Mononuclear cell (primary cell): ENCODE results near the gene ZNF260. TPM values are rescaled to one million over a fixed set of nuclear protein-coding genes. Genes with fewer than 3 reads are reported as not detected.

Experiments used
- H3K27me3 ChIP-seq: 2 replicates; pipeline ENCODE4 v1.6.0; 2011; ENCODE audit warnings: low read length, control low read depth; ENCODE audit not compliant: insufficient read depth
- H3K4me1 ChIP-seq: 2 replicates; pipeline ENCODE4 v1.5.1; 2011; ENCODE audit warnings: mild to moderate bottlenecking, low read length, control low read depth; ENCODE audit not compliant: insufficient read depth
- H3K4me3 ChIP-seq: 2 replicates; pipeline ENCODE4 v1.5.1; 2011; ENCODE audit warnings: mild to moderate bottlenecking, low read length, moderate library complexity
- H3K9me3 ChIP-seq: 2 replicates; pipeline ENCODE4 v1.5.1; 2011; ENCODE audit warnings: low read depth, mild to moderate bottlenecking, control low read depth, low read length
- total RNA-seq: library from RNA; depleted of rRNA; stranded (reverse); fragments of >200 nt; gene quantifications from one replicate; pipeline ENCODE4 v1.2.3, GENCODE V29; 2012

The ZNF260 gene
- 11.2 TPM for total RNA-seq

DNA sequence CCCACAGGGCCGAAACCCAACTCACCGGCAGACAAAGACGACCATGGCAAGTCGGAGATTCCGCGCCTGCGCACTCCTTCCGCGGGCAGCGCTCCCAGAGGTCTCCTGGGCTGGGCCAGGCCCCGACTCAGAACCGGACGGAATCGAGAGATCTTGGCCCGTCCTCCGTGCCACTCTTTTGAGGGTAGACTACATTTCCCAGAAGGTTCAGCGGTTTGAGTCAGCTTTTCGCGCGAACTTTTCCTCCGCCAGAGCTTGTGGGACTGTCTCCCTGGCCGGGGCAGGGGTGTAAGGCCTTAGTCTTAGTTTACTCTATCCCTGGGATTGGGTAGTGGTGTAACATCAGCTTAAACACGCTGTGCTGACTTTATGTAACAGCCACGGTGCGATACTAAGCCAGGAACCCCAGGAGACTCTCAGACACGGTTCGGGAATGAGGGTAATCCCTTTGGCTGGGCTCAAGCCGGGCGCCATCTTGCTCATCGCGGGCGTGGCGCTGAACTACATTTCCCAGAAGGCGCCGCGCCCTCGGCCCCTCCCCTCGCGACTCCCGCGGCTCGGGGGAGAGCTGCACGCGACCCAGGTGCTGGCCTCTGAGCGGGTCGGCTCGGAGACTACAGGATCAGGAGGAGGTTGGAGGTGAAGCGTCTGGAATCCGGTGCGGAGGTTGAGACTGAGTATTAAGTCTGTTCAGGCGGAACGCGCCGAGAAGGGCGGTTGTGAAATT, at the start of gene ZNF260:
Gene ZNF260 (minus strand): TSS at position 78 of the 727 bp plus-strand sequence. CDS start 13,033 bp downstream, outside the sequence.
- peaks cover 14% of the 10 kb centered on the region for H3K9me3 ChIP-seq
- peaks cover 17% of the 10 kb centered on the region for H3K4me1 ChIP-seq
- peak within 1 kb of the TSS; percentile 60 for H3K4me3 ChIP-seq
- H3K27me3 ChIP-seq = no peaks in the 10 kb centered on the region

- Histone ChIP-seq H3K4me3 (no peak overlapping the region), H3K27me3 (no peaks in the 10 kb centered on the region), H3K9me3 (peaks cover 21% of the 10 kb centered on the region), H3K4me1 (peaks cover 11% of the 10 kb centered on the region)
Observed at GRCh38 chr19:36577271-36577996, 49.4 kb upstream of the ZNF260 start.

GRCh38 chr19:36574741-36575140, 46.7 kb upstream of the ZNF260 start:
- no peaks in the 10 kb centered on the region for H3K9me3 ChIP-seq
- H3K4me3 ChIP-seq = no peak overlapping the region
- no peaks in the 10 kb centered on the region for H3K27me3 ChIP-seq
- peaks cover 16% of the 10 kb centered on the region for H3K4me1 ChIP-seq

DNA sequence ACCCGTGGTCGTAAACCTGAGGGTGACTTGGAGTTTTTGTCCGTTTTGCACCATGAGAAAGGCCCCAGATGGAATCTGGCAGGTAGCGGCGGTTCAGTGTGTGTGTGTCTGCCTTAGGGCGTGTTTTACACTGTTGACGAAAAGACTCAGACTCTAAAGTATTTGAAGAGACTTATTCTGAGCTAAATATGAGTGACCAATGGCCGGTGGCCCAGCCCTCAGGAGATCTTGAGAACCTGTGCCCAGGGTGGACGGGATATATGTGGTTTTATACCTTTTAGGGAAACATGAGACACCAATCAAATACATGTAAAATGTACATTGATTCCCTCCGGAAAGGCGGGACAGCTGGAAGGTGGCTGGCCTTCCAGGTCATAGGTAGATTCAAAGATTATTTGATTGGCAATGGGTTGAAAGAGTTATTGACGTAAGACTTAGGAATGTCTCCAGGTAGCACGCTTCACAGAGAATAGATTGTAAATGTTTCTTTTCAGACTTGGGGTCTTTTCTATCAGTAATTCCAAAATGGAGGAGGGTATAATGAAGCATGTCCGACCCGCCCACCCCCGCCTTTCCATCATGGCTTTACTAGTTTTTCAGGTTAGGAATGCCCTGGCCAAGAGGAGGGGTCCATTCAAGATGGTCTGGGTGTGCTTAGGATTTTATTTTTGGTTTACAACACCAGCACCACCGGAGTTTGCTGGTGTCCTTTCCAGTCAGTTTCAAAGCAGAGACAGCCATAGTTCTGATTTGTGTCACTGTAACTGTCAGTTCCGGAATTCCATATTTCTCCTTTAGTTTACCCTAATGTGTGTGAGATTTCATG, 46.0 kb upstream of the ZNF260 start:
- H3K9me3 ChIP-seq = no peaks in the 10 kb centered on the region
- H3K4me1 ChIP-seq = peaks cover 16% of the 10 kb centered on the region
- no peaks in the 10 kb centered on the region for H3K27me3 ChIP-seq
- peak overlapping the region; percentile 79 for H3K4me3 ChIP-seq

GRCh38 chr19:36573020-36573894, 45.2 kb upstream of the ZNF260 start, which contains the start of gene ZNF529:
TSS of gene ZNF529 (minus strand) at chr19:36573292. CDS start at chr19:36572346, 946 bp downstream.
- Histone ChIP-seq H3K9me3 (no peaks in the 10 kb centered on the region), H3K27me3 (no peaks in the 10 kb centered on the region), H3K4me3 (peak within 1 kb of the TSS; percentile 79), H3K4me1 (peaks cover 16% of the 10 kb centered on the region)

GRCh38 chr19:36572593-36573019, 44.5 kb upstream of the ZNF260 start:
- Histone ChIP-seq H3K9me3 (no peaks in the 10 kb centered on the region), H3K4me3 (peak overlapping the region; percentile 79), H3K27me3 (no peaks in the 10 kb centered on the region), H3K4me1 (peaks cover 16% of the 10 kb centered on the region)

DNA sequence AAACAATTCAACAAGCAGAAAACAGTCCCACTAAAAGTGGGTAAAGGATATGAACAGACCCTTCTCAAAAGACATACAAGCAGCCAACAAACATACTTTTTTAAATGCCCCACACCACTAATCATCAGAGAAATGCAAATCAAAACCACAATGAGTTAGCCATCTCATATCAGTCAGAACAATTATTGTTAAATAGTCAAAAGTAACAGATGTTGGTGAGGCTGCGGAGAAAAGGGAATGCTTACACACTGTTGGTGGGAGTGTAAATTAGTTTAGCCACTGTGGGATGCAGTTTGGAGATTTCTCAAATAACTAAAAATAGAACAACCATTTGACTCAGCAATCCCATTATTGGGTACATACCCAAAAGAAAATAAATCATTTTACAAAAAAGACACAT, 36.3 kb upstream of the ZNF260 start:
- no peaks in the 10 kb centered on the region for H3K27me3 ChIP-seq
- no peak overlapping the region for H3K4me3 ChIP-seq
- H3K9me3 ChIP-seq = peaks cover 51% of the 10 kb centered on the region
- H3K4me1 ChIP-seq = no peaks in the 10 kb centered on the region

DNA sequence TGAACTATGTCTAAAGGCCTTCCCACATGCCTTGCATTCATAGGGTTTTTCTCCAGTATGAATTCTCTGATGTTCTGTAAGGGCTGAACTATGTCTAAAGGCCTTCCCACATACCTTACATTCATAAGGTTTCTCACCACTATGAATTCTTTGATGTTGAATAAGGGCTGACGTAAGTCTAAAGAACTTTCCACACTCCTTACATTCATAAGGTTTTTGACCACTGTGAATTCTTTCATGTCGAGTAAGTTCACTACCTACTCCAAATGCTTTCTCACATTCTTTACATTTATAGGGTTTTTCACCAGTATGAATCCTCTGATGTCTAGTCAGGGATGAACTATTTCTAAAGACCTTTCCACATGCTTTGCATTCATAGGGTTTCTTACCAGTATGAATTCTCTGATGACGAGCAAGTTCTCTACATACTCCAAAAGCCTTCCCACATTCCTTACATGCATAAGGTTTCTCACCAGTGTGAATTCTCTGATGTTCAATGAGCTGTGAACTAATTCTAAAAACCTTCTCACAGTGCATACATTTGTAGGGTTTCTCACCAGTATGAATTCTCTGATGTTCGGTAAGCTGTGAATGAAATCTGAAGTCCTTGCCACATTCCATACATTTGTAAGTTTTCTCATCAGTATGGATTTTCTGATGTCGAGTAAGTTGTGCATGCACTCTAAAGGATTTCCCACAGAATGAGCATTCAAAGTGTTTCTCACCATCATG, 19.1 kb upstream of the ZNF260 start:
- no peaks in the 10 kb centered on the region for H3K4me1 ChIP-seq
- no peaks in the 10 kb centered on the region for H3K27me3 ChIP-seq
- H3K4me3 ChIP-seq = no peak overlapping the region
- H3K9me3 ChIP-seq = peaks cover 98% of the 10 kb centered on the region

DNA sequence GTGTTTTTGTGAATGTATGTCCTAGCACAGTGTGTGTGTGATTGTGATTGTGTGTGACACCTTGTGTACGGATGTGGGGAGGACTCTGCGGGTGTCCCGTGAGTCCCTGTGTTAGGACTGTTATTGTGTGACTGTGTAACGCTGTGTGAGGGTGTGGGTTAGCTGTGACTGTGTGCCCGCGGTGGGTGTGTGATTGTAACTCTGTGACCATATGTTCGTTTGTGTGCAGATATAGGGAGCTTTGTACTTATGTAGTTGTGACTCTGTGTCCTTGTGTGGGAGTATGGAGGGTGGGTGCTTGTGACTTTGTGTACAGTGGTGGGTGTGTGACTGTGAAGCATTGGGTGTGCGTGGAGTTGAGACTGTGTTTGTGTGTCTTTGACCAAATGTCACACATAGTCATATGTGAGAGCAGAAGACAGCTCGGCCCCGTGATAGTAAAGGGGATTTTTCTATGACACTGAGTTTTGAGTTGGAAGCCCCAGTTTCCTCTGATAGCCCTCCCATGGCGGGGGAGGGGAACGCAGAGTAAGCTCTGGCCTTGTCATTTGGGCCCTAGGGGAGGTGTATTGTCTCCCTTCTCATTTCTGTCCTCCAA, 949 bp upstream of the ZNF260 start:
- Histone ChIP-seq H3K9me3 (peaks cover 19% of the 10 kb centered on the region), H3K27me3 (no peaks in the 10 kb centered on the region), H3K4me1 (peaks cover 17% of the 10 kb centered on the region), H3K4me3 (peak overlapping the region; percentile 60)

GRCh38 chr19:36527873-36528193, 238 bp downstream of the ZNF260 start:
- peak overlapping the region; percentile 60 for H3K4me3 ChIP-seq
- no peaks in the 10 kb centered on the region for H3K27me3 ChIP-seq
- peaks cover 18% of the 10 kb centered on the region for H3K9me3 ChIP-seq
- peaks cover 17% of the 10 kb centered on the region for H3K4me1 ChIP-seq

- no peaks in the 10 kb centered on the region for H3K27me3 ChIP-seq
- peak overlapping the region; percentile 60 for H3K4me3 ChIP-seq
- H3K4me1 ChIP-seq = peaks cover 17% of the 10 kb centered on the region
- peaks cover 22% of the 10 kb centered on the region for H3K9me3 ChIP-seq
Observed at GRCh38 chr19:36527341-36527740, 730 bp downstream of the ZNF260 start.

DNA sequence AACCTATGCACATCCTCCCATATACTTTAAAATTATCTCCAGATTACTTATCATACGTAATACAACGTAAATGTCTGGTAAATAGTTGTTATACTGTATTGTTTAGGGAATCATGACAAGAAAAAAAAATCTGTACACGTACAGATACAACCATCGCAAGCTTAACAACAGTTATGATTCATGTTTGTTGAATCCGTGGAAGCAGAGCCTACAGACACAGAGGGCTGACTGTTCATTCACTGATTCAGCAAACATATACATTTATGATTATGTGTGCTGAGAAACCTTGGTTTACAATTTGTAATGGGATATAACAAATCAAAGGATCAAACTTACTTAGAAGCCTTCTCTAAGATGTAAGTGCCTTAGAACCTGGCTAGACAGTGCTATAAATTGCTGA, 1.5 kb downstream of the ZNF260 start:
- peaks cover 17% of the 10 kb centered on the region for H3K4me1 ChIP-seq
- peaks cover 22% of the 10 kb centered on the region for H3K9me3 ChIP-seq
- no peaks in the 10 kb centered on the region for H3K27me3 ChIP-seq
- no peak overlapping the region for H3K4me3 ChIP-seq

DNA sequence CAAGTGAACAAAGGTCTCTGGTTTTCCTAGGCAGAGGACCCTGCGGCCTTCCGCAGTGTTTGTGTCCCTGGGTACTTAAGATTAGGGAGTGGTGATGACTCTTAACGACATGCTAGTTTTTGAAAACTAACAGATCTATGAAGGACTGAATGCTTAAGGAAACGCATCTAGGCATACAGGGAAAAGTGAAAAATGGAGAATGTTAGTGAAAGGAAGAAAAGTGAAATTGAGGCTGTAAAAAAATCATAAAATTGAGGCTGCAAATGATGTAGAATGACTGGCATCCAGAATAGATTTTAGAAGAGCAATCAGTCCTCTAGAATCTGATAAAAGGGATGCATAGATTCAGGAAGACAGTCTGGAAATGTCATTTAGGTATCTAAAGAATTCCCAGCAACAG, 3.5 kb downstream of the ZNF260 start:
- H3K4me3 ChIP-seq = no peak overlapping the region
- H3K27me3 ChIP-seq = no peaks in the 10 kb centered on the region
- H3K4me1 ChIP-seq = peaks cover 17% of the 10 kb centered on the region
- H3K9me3 ChIP-seq = peaks cover 24% of the 10 kb centered on the region
